ENCODE results near the gene RAB17.

DNA sequence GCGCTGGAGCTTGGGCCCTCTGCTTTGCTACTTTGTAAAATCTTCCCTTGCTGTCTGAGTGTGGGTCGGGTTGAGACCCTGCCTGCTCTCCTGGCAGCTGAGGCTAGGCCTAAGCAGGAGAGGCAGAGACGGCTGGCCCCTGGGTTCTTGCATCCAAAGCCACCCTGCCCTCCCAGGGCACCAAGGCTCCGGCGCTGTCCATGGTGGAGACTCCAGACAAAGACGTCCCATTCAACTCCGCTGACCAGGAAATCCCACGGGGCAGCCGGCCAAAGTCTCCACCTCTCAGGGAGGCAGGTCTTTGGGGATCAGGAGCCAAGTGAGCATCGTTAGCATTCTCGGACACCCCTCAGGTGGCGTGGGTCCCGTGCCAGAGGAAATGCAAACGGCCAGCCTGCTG is 26.7 kb downstream of the RAB17 start:
- TF ChIP-seq SIN3A (IDR thresholded peaks at IDR 0.05; ENCODE audit: borderline replicate concordance, insufficient read depth, low read length) (no peak), TAF1 (IDR thresholded peaks at IDR 0.05; ENCODE audit: borderline replicate concordance, insufficient read depth, low read length) (no peak), FOXP2 (optimal IDR thresholded peaks at IDR 0.05; ENCODE audit: borderline replicate concordance, extremely low read depth, extremely low read length, insufficient read depth) (no peak)
